CD14-positive monocyte (primary cell): ENCODE measurements around the gene PRRT1. TPM values are rescaled to one million over a fixed set of nuclear protein-coding genes. Genes with fewer than 3 reads are reported as not detected.
"Not testable (repeated sequence)": the region's sequence is repeated elsewhere in the genome, so short reads cannot be mapped to it uniquely, and the experiment has no call there.

Source experiments
- DNase-seq, 3 donors: peaks; one replicate each; pipeline ENCODE4 v3.0.0-alpha.2; 2011 to 2022
- H2AFZ ChIP-seq: 2 replicates; pipeline ENCODE4 v1.6.0; 2012; ENCODE audit warnings: mild to moderate bottlenecking, low read depth, low read length, inconsistent platforms; ENCODE audit not compliant: insufficient read depth, poor library complexity, severe bottlenecking
- H3K27ac ChIP-seq, 2 donors: 1 replicate in 1 of 2; 2 replicates in 1 of 2; pipeline ENCODE4 v1.5.1; 2012 to 2013; ENCODE audit warnings: low read length in 2 of 2, control low read depth in 1 of 2, inconsistent platforms in 1 of 2, low read depth in 1 of 2, mild to moderate bottlenecking in 1 of 2
- H3K27me3 ChIP-seq, 2 donors: one replicate each; pipeline versions ENCODE4 v1.6.0 to v1.6.1; 2011 to 2013; ENCODE audit warnings: low read length in 2 of 2; ENCODE audit not compliant: control insufficient read depth in 2 of 2, insufficient read depth in 2 of 2
- H3K36me3 ChIP-seq, 2 donors: replicated peaks in 1 of 2; 1 replicate in 1 of 2; 2 replicates in 1 of 2; pipeline versions ENCODE4 v1.5.1 to v1.6.1; 2012 to 2013; ENCODE audit warnings: low read length in 2 of 2, control low read depth in 1 of 2, inconsistent platforms in 1 of 2, mild to moderate bottlenecking in 1 of 2; ENCODE audit not compliant: insufficient read depth in 2 of 2, control insufficient read depth in 1 of 2
- H3K4me1 ChIP-seq, 2 donors: 1 replicate in 1 of 2; 2 replicates in 1 of 2; pipeline versions ENCODE4 v1.5.1 to v1.6.1; 2012 to 2013; ENCODE audit warnings: low read length in 2 of 2, control low read depth in 1 of 2, inconsistent platforms in 1 of 2, mild to moderate bottlenecking in 1 of 2, moderate library complexity in 1 of 2; ENCODE audit not compliant: insufficient read depth in 2 of 2, control insufficient read depth in 1 of 2
- H3K4me2 ChIP-seq: replicated peaks from 2 replicates; pipeline ENCODE3; 2012; ENCODE audit warnings: low read length, moderate library complexity, mild to moderate bottlenecking; ENCODE audit not compliant: poor library complexity, severe bottlenecking; ENCODE audit errors: extremely low read depth
- H3K4me3 ChIP-seq, 3 experiments: fragments of 200-600 bp in 1 of 3; sonication (generic) in 1 of 3; replicated peaks in 1 of 3; 1 replicate in 2 of 3; 2 replicates in 1 of 3; pipeline ENCODE4 v1.5.1; 2011 to 2013; ENCODE audit warnings: low read length in 3 of 3, mild to moderate bottlenecking in 3 of 3, control low read depth in 2 of 3, low read depth in 2 of 3, inconsistent platforms in 1 of 3, moderate library complexity in 1 of 3
- H3K79me2 ChIP-seq: 2 replicates; pipeline ENCODE4 v1.6.0; 2012; ENCODE audit warnings: mild to moderate bottlenecking, control low read depth, inconsistent platforms, low read length, moderate library complexity; ENCODE audit not compliant: insufficient read depth
- H3K9ac ChIP-seq: 2 replicates; pipeline ENCODE4 v1.6.0; 2017; ENCODE audit warnings: low read length, mild to moderate bottlenecking; ENCODE audit not compliant: insufficient read depth, poor library complexity, severe bottlenecking
- H3K9me3 ChIP-seq, 2 donors: replicated peaks in 1 of 2; 1 replicate in 1 of 2; 2 replicates in 1 of 2; pipeline versions ENCODE4 v1.5.1 to v1.6.1; 2012 to 2013; ENCODE audit warnings: low read length in 2 of 2, control low read depth in 1 of 2; ENCODE audit not compliant: control insufficient read depth in 1 of 2, insufficient read depth in 1 of 2
- H4K20me1 ChIP-seq: 2 replicates; pipeline ENCODE4 v1.6.0; 2012; ENCODE audit warnings: mild to moderate bottlenecking, low read length, control low read depth, moderate library complexity; ENCODE audit not compliant: insufficient read depth
- H3K27ac Mint-ChIP-seq, 7 donors: one replicate each; pipeline ENCODE4 v1.8.0; 2020; ENCODE audit warnings: mild to moderate bottlenecking in 7 of 7, mixed read lengths in 7 of 7, moderate library complexity in 6 of 7, inconsistent platforms in 2 of 7
- H3K27me3 Mint-ChIP-seq, 3 donors: one replicate each; pipeline ENCODE4 v1.8.0; 2021 to 2022; ENCODE audit warnings: low read depth in 3 of 3, mild to moderate bottlenecking in 3 of 3, mixed read lengths in 3 of 3, moderate library complexity in 3 of 3, inconsistent platforms in 1 of 3
- H3K36me3 Mint-ChIP-seq, 2 donors: one replicate each; pipeline ENCODE4 v1.8.0; 2020; ENCODE audit warnings: mixed read lengths in 2 of 2, inconsistent platforms in 1 of 2, mild to moderate bottlenecking in 1 of 2
- H3K4me1 Mint-ChIP-seq: one replicate; pipeline ENCODE4 v1.8.0; 2020; ENCODE audit warnings: mild to moderate bottlenecking, mixed read lengths
- H3K4me3 Mint-ChIP-seq, 2 donors: one replicate each; pipeline ENCODE4 v1.8.0; 2020; ENCODE audit warnings: mild to moderate bottlenecking in 2 of 2, mixed read lengths in 2 of 2, moderate library complexity in 1 of 2
- H3K9me3 Mint-ChIP-seq, 7 donors: one replicate each; pipeline ENCODE4 v1.8.0; 2020 to 2022; ENCODE audit warnings: mixed read lengths in 7 of 7, mild to moderate bottlenecking in 6 of 7, moderate library complexity in 6 of 7, inconsistent platforms in 2 of 7
- WGBS: methylation state at CpG from one replicate; pipeline ENCODE4 v1.1.5; 2013; ENCODE audit warnings: missing lambda C conversion rate; ENCODE audit not compliant: insufficient coverage; 5-methylcytosine and 5-hydroxymethylcytosine counted together
- intact Hi-C, 2 donors: fragments of 100-400 bp; cut with micrococcal nuclease; formaldehyde crosslinking; loops; one replicate each; pipeline versions ENCODE4 v1.15.0 to v1.15.1; 2023
- polyA plus RNA-seq, 3 donors: library from polyadenylated mRNA; depleted of rRNA in 1 of 3; unstranded in 2 of 3; stranded (reverse) in 1 of 3; fragments of 300-500 nt in 2 of 3; fragments of >200 nt in 1 of 3; fragmentation: Illumina TruSeq in 2 of 3; gene quantifications; 1 replicate in 2 of 3; 2 replicates in 1 of 3; pipeline ENCODE4 v1.2.3, GENCODE V29; 2012 to 2021
- TF ChIP-seq, protein P1 (sequence below): fragments of 200-600 bp; IDR thresholded peaks from one replicate; pipeline ENCODE4 v1.8.0; 2022; ENCODE audit warnings: antibody characterized with exemption, mild to moderate bottlenecking

The PRRT1 gene
- polyA plus RNA-seq, 3 donors = not detected

DNA sequence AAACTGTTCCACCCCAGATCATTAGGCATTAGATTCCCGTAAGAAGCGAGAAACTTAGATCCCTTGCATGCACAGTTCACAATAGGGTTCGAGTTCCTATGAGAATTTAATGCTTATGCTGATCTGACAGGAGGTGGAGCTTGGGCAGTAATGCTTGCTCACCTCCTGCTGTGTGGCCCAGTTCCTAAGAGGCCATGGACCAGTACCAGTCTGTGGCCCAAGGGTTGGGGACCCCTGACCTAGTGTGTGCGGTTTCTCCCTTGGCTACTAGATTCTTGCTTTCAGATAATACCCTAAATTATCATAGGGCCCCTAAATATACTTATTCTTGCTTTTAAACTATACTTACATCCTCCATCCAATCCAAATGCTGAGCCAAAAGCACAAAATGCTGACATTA, 42.6 kb upstream of the PRRT1 start:
- H3K27me3 Mint-ChIP-seq = peaks cover 0 to 5% (median 2%) of the 10 kb centered on the region in 3 donors
- H3K9me3 ChIP-seq = no peaks in the 10 kb centered on the region
- peaks cover 6 to 13% of the 10 kb centered on the region in 2 donors for H3K36me3 Mint-ChIP-seq
- H3K4me3 Mint-ChIP-seq = no peak overlapping the region
- no peaks in the 10 kb centered on the region for H4K20me1 ChIP-seq
- no peaks in the 10 kb centered on the region for H3K27me3 ChIP-seq
- no peak overlapping the region for H2AFZ ChIP-seq
- intact Hi-C loops = loop anchor here (2.0 to 5.0 kb wide), 3 partner anchors 16 to 64 kb away; partner anchors contain the start of genes FKBPL (in 2 of the 2) and RNF5 (in 1 of the 2)
- TF ChIP-seq, protein P1, sequence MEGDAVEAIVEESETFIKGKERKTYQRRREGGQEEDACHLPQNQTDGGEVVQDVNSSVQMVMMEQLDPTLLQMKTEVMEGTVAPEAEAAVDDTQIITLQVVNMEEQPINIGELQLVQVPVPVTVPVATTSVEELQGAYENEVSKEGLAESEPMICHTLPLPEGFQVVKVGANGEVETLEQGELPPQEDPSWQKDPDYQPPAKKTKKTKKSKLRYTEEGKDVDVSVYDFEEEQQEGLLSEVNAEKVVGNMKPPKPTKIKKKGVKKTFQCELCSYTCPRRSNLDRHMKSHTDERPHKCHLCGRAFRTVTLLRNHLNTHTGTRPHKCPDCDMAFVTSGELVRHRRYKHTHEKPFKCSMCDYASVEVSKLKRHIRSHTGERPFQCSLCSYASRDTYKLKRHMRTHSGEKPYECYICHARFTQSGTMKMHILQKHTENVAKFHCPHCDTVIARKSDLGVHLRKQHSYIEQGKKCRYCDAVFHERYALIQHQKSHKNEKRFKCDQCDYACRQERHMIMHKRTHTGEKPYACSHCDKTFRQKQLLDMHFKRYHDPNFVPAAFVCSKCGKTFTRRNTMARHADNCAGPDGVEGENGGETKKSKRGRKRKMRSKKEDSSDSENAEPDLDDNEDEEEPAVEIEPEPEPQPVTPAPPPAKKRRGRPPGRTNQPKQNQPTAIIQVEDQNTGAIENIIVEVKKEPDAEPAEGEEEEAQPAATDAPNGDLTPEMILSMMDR = no peak
- no peak overlapping the region for H3K9ac ChIP-seq
- 93% methylated on average over 3 of the region's 4 CpGs for WGBS
- H3K27ac ChIP-seq = peak overlapping the region in 1 of 2 donors; percentile 95
- peak overlapping the region in 1 of 3 experiments; percentile 98 for H3K4me3 ChIP-seq
- peaks cover 0 to 7% of the 10 kb centered on the region in 2 donors for H3K36me3 ChIP-seq
- peaks cover 56% of the 10 kb centered on the region for H3K4me1 Mint-ChIP-seq
- H3K4me2 ChIP-seq = peak overlapping the region; percentile 83
- DNase-seq = no peak
- H3K27ac Mint-ChIP-seq = peak overlapping the region; percentile 70 to 100 (median 98)
- H3K9me3 Mint-ChIP-seq = peaks cover 0 to 3% (median 0%) of the 10 kb centered on the region in 7 donors
- peaks cover 55% of the 10 kb centered on the region for H3K79me2 ChIP-seq
- peaks cover 53 to 62% of the 10 kb centered on the region in 2 donors for H3K4me1 ChIP-seq

DNA sequence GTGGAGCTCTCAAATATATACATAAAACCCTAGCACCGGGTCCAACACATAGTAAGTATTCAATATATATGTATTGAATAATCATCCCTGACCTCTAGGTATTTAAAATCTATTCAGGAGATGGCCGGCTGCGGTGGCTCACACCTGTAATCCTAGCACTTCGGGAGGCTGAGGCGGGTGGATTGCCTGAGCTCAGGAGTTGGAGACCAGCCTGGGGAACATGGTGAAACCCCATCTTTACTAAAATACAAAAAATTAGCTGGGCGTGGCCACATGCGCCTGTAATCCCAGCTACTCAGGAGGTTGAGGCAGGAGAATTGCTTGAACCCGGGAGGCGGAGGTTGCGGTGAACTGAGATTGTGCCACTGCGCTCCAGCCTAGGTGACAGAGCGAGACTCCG, 41.4 kb upstream of the PRRT1 start:
- DNase-seq, H3K9me3 Mint-ChIP-seq, H3K27me3 Mint-ChIP-seq, H3K9me3 ChIP-seq, H4K20me1 ChIP-seq, H3K27me3 ChIP-seq: not testable (repeated sequence)
- H3K27ac ChIP-seq = peak overlapping the region; percentile 89 to 95
- H3K36me3 ChIP-seq = peaks cover 1 to 12% of the 10 kb centered on the region in 2 donors
- peak overlapping the region; percentile 66 for H2AFZ ChIP-seq
- H3K79me2 ChIP-seq = peaks cover 68% of the 10 kb centered on the region
- Mint-ChIP-seq H3K4me1 (peaks cover 67% of the 10 kb centered on the region), H3K36me3 (peaks cover 13 to 23% of the 10 kb centered on the region in 2 donors), H3K27ac (peak overlapping the region; percentile 96 to 99 (median 98)), H3K4me3 (peak overlapping the region; percentile 96 to 98)
- intact Hi-C loops = loop anchor here in 1 of 2 donors (5.0 kb wide), 1 partner anchor 61 kb away; the partner anchor contains the start of gene FKBPL
- H3K4me2 ChIP-seq = peak overlapping the region; percentile 100
- peak overlapping the region; percentile 74 to 98 (median 81) for H3K4me3 ChIP-seq
- H3K4me1 ChIP-seq = peaks cover 65 to 75% of the 10 kb centered on the region in 2 donors
- peak overlapping the region; percentile 84 for H3K9ac ChIP-seq
- no CpG with 5 or more reads among the region's 13 CpGs for WGBS
